Dedifferentiated amniotic fluid mesenchymal stem cell (primary cell): ENCODE measurements around the gene NIBAN1.
A peak's percentile ranks its signal among the peaks of the same experiment; 100 is the strongest.

Experiments used
- DNase-seq: peaks from one replicate; pipeline ENCODE4 v3.0.0-alpha.2; 2016; ENCODE audit errors: extremely low spot score

Gene NIBAN1

GRCh38 chr1:184945678-184946412 lies 28.5 kb downstream of the NIBAN1 start:
- DNase-seq = peak; percentile 53

GRCh38 chr1:184945029-184945428 lies 29.3 kb downstream of the NIBAN1 start:
- no peak for DNase-seq

DNA sequence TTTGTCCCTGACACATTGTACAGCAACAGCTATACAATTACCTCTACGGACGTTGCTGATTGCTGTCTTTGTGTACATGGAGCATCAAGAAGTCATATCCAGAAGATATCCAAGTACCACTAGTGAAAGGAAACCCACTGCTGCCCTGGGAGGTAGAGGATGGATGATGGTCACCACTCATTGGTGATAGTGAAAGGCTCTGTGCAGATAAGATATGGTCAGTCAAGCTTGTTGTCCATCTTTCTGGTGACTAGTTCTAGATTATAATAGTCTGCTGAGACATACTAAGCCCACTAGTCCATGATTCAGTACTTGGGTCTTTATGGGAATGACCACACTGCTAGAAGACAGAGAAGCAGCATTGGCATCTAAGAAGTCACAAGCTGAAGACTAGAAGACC lies 30.3 kb downstream of the NIBAN1 start:
- DNase-seq = no peak

DNA sequence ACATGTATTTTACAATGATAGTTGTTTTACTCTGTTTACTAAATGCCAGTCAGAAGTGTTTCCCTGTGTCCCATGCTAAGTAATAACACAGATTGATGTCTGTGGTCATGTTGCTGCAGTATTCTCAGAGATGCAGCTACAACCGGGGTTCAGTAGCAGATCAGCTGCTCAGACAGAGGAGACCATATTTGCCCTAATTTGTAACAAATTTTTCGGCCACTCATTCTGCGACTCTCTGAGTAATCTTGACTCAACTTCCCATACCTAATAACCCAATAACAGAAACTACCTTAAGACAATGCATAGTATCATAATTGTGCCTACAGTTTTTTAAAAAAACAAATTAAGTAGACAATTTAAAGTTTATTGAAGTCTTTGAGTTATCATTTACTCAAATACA lies 32.6 kb downstream of the NIBAN1 start:
- no peak for DNase-seq

- no peak for DNase-seq
These were observed 32.9 kb downstream of the NIBAN1 start for GRCh38 chr1:184941410-184941733.

GRCh38 chr1:184940694-184941409 lies 33.5 kb downstream of the NIBAN1 start:
- no peak for DNase-seq

GRCh38 chr1:184940226-184940625 lies 34.1 kb downstream of the NIBAN1 start:
- peak; percentile 64 for DNase-seq

- DNase-seq = no peak
These were observed 36.6 kb downstream of the NIBAN1 start for GRCh38 chr1:184937729-184938128.

GRCh38 chr1:184935920-184936798 lies 38.1 kb downstream of the NIBAN1 start:
- no peak for DNase-seq

DNA sequence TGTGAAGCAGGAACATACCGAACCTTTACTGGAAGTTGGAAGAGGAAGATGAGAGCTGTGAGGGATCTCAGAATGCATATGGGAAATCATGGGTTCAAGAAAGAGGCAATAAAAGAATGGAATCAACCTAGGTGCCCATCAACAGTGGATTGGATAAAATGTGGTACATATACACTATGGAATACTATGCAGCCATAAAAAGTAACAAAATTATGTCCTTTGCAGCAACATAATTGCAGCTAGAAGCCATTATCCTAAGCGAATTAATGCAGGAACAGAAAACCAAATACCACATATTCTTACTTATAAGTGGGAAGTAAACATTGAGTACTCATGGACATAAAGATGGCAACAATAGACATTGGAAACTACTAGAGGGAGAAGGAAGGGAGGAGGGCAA lies 40.4 kb downstream of the NIBAN1 start:
- no peak for DNase-seq

DNA sequence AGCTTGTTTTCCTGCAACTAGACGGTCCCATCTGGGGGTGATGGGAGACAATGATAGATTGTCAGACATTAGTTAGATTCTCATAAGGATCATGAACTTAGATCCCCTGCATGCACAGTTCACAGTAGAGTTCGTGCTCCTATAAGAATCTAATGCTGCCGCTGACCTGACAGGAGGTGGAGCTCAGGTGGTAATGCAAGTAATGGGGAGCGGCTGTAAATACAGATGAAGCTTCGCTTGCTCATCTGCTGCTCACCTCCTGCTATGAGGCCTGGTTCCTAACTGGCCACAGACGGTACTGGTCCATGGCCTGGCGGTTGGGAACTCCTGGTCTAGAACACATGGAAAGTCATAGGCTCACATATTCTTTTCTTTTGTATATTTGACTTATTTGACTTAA lies 42.0 kb downstream of the NIBAN1 start:
- DNase-seq = no peak

DNA sequence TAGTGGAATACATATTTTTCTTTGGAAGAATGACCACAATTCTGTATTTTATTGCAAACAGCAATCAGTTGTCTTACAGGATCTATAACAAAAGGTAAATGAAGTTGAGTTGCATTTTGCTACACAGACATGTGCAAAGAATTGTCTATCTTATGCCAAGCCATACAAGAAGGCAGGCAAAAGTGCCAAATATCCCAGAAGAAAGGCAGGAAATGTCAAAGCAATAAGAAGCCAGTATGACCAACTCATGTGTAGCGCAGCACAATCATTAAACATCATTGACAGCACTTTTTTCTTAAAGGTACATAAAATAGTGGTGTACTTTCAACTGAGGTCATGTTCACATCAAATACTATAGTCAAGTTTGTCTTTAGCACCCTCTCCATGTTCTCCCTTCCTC lies 42.7 kb downstream of the NIBAN1 start:
- DNase-seq = no peak

DNA sequence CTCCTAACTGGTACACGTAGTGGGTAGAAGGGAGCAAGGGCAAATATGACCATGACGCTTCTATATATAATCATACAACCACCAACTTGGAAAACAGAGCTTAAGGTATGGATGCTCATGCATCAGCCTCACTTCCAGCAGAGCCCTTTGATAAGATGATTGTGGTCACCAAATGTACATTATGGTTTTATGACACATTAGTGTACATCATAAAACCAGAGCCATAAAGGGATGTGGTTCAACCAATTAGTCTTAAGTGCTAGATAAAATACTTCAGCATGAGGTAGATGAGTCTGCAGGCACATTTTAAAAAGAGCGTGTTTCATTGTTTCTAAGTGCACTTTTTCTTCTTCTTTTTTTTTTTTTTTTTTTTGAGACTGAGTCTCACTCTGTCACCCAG lies 43.7 kb downstream of the NIBAN1 start:
- DNase-seq = no peak

GRCh38 chr1:184930232-184930631 lies 44.1 kb downstream of the NIBAN1 start:
- DNase-seq = no peak

DNA sequence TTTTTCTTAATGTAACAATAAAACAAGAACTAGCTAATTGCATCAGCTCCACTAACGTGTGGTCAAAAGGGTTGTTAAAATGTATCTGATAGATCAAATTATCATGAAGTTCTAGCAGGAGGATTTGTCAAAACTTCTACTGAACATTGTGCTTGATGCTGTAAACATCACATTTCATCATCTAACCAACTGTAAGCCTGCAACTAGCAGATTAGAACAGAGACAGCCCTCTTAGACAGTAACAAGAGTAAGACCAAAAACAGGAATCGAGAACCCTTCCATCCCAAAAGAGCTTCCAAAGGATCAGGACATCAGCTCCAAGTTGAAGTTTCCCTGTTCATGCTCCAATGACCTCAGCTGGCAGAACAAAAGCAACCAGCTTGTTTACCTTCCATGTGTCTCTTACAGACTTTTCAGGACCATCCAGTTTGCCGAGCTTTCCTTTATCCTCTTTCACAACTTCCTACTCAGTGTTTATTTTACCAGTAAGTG lies 44.6 kb downstream of the NIBAN1 start:
- no peak for DNase-seq

DNA sequence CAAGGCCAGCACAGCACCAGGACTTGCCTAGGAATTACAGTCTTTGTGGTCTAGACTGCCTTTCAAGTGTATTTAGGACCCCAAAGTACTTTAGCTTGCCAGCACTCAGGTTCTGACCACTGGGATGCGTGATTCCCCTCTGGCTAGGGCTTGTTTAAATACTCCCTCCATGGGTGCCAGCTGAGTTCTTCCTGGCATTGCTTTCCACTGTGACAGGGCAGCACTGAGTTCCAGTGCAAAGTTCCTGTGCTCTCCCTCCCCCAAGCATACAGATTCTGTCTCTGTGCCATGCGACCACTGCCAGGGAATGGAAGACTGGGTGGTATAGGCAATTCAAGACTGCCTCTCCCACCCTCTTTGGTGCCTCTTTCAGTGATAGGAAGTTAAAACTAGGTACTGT lies 45.9 kb downstream of the NIBAN1 start:
- no peak for DNase-seq
